ENCODE data around the gene USP7. TPM values are rescaled to one million over a fixed set of nuclear protein-coding genes. Genes with fewer than 3 reads are reported as not detected.
A peak's percentile ranks its signal among the peaks of the same experiment; 100 is the strongest.

USP7 gene
- total and polyA plus RNA-seq, 2 experiments from 2014 or later, result 13.3 to 30.6 TPM

DNA sequence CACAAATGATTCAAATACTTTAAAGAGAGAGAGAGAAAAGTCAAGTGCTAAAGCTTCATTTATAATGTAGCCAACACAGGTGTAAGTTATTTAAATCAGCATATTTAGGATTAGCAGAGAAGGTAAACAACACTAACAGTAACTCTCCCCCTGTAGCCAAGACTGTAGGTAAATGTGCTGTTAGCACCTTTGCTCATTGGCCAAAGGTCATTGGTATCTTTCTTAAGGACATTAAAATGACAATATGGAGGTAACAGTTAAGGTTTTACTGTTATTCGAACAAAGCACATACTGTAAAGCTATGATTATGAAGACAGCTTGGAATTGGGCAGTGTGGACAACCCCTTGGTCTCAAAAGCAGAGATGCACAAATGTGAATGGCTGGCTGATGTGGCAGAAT is 52.9 kb downstream of the USP7 start:
- Histone ChIP-seq H3K79me2 (ENCODE audit: insufficient read depth) (peaks cover 94% of the 10 kb centered on the region), H3K9me2 (ENCODE audit: insufficient read depth) (no peaks in the 10 kb centered on the region), H3K36me3 (ENCODE audit: low read depth) (peaks cover 65% of the 10 kb centered on the region), H3K9me3 (ENCODE audit: low read depth) (no peaks in the 10 kb centered on the region), H4K20me1 (ENCODE audit: insufficient read depth) (peaks cover 12% of the 10 kb centered on the region), H2AFZ (no peak overlapping the region), H3K27ac (no peak overlapping the region), H3F3A (ENCODE audit: insufficient read depth) (peaks cover 13% of the 10 kb centered on the region; the same call in 1 of the 2 replicates), H3K4me1 (ENCODE audit: insufficient read depth) (peaks cover 6% of the 10 kb centered on the region; the same call in 1 of the 2 replicates), H3K4me3 (no peak overlapping the region), H3K27me3 (replicated peaks; ENCODE audit: insufficient read depth) (no peaks in the 10 kb centered on the region), H3K9ac (no peak overlapping the region), H3K4me2 (ENCODE audit: unreplicated experiment) (no peak overlapping the region)
- WGBS, 2 experiments (ENCODE audit: low coverage in 1 of 2, low lambda C conversion rate in 2 of 2, missing lambda C conversion rate in 2 of 2), result 95 to 100% methylated on average over 1 of the region's 1 CpG
- DNase-seq, result no peak
- in situ Hi-C loops (cut with MboI), result no loop called here
- no peak for TF ChIP-seq EZH2 (IDR thresholded peaks at IDR 0.05; ENCODE audit: insufficient read depth, poor library complexity, severe bottlenecking)
- no peak for TF ChIP-seq EZH2phosphoT487 (IDR thresholded peaks at IDR 0.05; ENCODE audit: insufficient read depth, low read depth)

DNA sequence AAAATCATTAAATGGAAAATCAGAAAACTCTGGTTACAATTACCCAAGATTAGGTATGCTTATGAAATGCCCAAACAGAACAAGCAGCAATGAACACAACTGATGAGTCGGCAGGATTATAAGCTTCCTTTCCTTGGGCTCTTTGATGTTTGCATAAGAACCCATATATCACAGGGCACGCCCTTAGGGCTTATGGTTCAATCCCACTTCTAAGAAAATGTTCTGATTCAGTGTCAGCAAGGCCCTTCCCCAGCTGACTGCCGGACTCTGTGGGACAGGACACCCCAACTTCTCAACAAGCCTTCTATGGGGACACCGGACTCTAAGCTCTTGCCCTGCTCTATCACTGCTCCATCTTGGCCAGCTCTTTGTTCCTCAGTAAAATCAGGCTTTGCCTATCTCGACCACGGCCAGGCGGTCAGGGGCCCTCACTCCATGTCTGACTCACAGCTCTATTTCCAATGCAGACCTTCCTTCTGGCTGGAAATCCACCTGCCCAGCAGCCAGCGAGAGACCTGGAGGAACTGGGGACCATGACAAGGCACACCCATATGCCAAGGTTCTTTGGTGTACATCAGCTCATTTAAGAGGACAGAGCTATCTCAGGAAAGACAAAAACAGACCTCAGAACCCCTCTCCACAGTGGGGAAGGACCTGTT is 54.8 kb downstream of the USP7 start:
- H3K79me2 ChIP-seq (ENCODE audit: insufficient read depth), result peaks cover 77% of the 10 kb centered on the region
- H3K9me2 ChIP-seq (ENCODE audit: insufficient read depth), result no peaks in the 10 kb centered on the region
- H3K9me3 ChIP-seq (ENCODE audit: low read depth), result no peaks in the 10 kb centered on the region
- H3K9ac ChIP-seq, result no peak overlapping the region
- no peak overlapping the region for H3K4me3 ChIP-seq
- TF ChIP-seq EZH2 (IDR thresholded peaks at IDR 0.05; ENCODE audit: insufficient read depth, poor library complexity, severe bottlenecking) (no peak), EZH2phosphoT487 (IDR thresholded peaks at IDR 0.05; ENCODE audit: insufficient read depth, low read depth) (no peak)
- in situ Hi-C loops (cut with MboI), result no loop called here
- H3K4me2 ChIP-seq (ENCODE audit: unreplicated experiment), result no peak overlapping the region
- no peak overlapping the region for H2AFZ ChIP-seq
- H3K36me3 ChIP-seq (ENCODE audit: low read depth), result peaks cover 54% of the 10 kb centered on the region
- H3K4me1 ChIP-seq (ENCODE audit: insufficient read depth), result peaks cover 6% of the 10 kb centered on the region; the same call in 1 of the 2 replicates
- peaks cover 13% of the 10 kb centered on the region; the same call in 1 of the 2 replicates for H3F3A ChIP-seq (ENCODE audit: insufficient read depth)
- H3K27me3 ChIP-seq (replicated peaks; ENCODE audit: insufficient read depth), result no peaks in the 10 kb centered on the region
- H3K27ac ChIP-seq, result no peak overlapping the region
- DNase-seq, result no peak
- 93 to 97% methylated on average over 8 of the region's 8 CpGs for WGBS, 2 experiments (ENCODE audit: low coverage in 1 of 2, low lambda C conversion rate in 2 of 2, missing lambda C conversion rate in 2 of 2)
- H4K20me1 ChIP-seq (ENCODE audit: insufficient read depth), result peaks cover 10% of the 10 kb centered on the region

DNA sequence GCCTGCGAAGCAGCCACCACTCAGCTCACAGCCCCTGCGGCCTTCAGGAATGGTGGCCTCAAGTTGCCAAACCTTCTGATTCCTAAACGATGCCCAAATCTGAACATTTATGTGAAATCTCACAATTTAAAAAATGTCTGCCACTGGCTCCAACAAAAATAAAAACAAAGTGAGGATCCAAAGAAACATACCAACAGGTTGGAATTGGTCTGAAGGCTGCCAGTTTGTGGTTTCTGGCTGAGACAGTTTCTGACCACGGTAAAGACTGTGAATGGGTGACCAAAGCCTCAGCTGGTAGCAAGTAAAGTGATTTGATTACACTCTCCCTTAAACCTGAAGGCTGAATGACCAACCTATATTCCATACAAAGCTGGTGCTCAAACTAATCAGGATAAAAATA is 56.6 kb downstream of the USP7 start:
- H3K79me2 ChIP-seq (ENCODE audit: insufficient read depth), result peaks cover 58% of the 10 kb centered on the region
- H3K27me3 ChIP-seq (replicated peaks; ENCODE audit: insufficient read depth), result no peaks in the 10 kb centered on the region
- H3K4me3 ChIP-seq, result no peak overlapping the region
- no peak overlapping the region for H3K9ac ChIP-seq
- H3K4me1 ChIP-seq (ENCODE audit: insufficient read depth), result peaks cover 6% of the 10 kb centered on the region; the same call in 1 of the 2 replicates
- TF ChIP-seq EZH2phosphoT487 (IDR thresholded peaks at IDR 0.05; ENCODE audit: insufficient read depth, low read depth), result no peak
- TF ChIP-seq EZH2 (IDR thresholded peaks at IDR 0.05; ENCODE audit: insufficient read depth, poor library complexity, severe bottlenecking), result no peak
- WGBS, 2 experiments (ENCODE audit: low coverage in 1 of 2, low lambda C conversion rate in 2 of 2, missing lambda C conversion rate in 2 of 2), result 78 to 87% methylated on average over 4 of the region's 4 CpGs
- DNase-seq, result no peak
- H3K9me2 ChIP-seq (ENCODE audit: insufficient read depth), result no peaks in the 10 kb centered on the region
- peaks cover 13% of the 10 kb centered on the region; the same call in 1 of the 2 replicates for H3F3A ChIP-seq (ENCODE audit: insufficient read depth)
- peak overlapping the region; percentile 8; the same call in 1 of the 2 replicates for H3K27ac ChIP-seq
- H3K9me3 ChIP-seq (ENCODE audit: low read depth), result no peaks in the 10 kb centered on the region
- in situ Hi-C loops (cut with MboI), result no loop called here
- no peak overlapping the region for H3K4me2 ChIP-seq (ENCODE audit: unreplicated experiment)
- no peak overlapping the region for H2AFZ ChIP-seq
- H4K20me1 ChIP-seq (ENCODE audit: insufficient read depth), result peaks cover 10% of the 10 kb centered on the region
- H3K36me3 ChIP-seq (ENCODE audit: low read depth), result peaks cover 65% of the 10 kb centered on the region

DNA sequence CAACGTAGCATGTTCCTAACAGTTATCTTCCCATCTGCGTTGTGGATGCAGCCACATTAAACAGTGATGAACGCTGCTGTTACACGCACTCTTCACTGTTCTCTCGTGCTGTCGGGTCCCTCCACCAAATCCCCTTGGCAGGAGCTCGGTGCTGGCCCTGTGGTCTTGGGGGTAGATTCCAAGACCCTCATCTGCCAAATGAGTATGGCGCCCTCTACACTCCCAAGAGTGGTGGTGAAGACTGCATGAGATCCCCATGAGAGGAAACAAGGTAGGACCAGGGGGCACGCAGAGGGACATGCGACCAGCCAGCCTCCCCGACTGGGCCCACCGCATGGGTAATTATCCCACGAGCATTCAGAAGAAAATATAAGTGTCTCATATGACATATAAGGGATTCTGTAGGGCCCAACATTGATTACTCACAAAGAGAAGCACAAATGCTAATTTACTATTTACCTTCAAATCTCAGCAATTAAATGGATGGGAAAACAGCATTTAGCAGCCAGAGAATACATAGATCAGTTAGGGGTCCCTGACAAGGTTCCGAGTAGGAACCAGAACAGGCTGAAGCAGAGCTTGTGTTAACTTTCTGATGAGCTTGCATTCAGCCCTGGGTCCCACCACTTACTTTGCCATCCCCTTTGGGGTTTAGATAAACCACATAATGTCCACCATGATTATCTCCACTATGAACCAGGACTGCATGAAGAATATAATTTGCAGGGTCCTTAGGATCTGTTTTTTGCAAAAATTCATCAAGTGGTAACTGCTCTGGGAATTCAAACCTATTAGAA is 57.7 kb downstream of the USP7 start:
- Histone ChIP-seq H3F3A (ENCODE audit: insufficient read depth) (peaks cover 13% of the 10 kb centered on the region; the same call in 1 of the 2 replicates), H4K20me1 (ENCODE audit: insufficient read depth) (peaks cover 10% of the 10 kb centered on the region), H3K4me3 (no peak overlapping the region), H3K36me3 (ENCODE audit: low read depth) (peaks cover 67% of the 10 kb centered on the region), H3K27ac (no peak overlapping the region), H3K9ac (no peak overlapping the region), H3K9me2 (ENCODE audit: insufficient read depth) (no peaks in the 10 kb centered on the region), H3K4me2 (ENCODE audit: unreplicated experiment) (no peak overlapping the region), H3K27me3 (replicated peaks; ENCODE audit: insufficient read depth) (no peaks in the 10 kb centered on the region), H3K4me1 (ENCODE audit: insufficient read depth) (peaks cover 6% of the 10 kb centered on the region; the same call in 1 of the 2 replicates), H3K79me2 (ENCODE audit: insufficient read depth) (peaks cover 47% of the 10 kb centered on the region), H2AFZ (no peak overlapping the region), H3K9me3 (ENCODE audit: low read depth) (no peaks in the 10 kb centered on the region)
- 89% methylated on average over 14 of the region's 14 CpGs for WGBS, 2 experiments (ENCODE audit: low coverage in 1 of 2, low lambda C conversion rate in 2 of 2, missing lambda C conversion rate in 2 of 2)
- no peak for DNase-seq
- in situ Hi-C loops (cut with MboI), result no loop called here
- TF ChIP-seq EZH2 (IDR thresholded peaks at IDR 0.05; ENCODE audit: insufficient read depth, poor library complexity, severe bottlenecking) (no peak), EZH2phosphoT487 (IDR thresholded peaks at IDR 0.05; ENCODE audit: insufficient read depth, low read depth) (no peak)

Data from GM23248 (cell line).